ENCODE results near the gene ELF5.

The ELF5 gene

DNA sequence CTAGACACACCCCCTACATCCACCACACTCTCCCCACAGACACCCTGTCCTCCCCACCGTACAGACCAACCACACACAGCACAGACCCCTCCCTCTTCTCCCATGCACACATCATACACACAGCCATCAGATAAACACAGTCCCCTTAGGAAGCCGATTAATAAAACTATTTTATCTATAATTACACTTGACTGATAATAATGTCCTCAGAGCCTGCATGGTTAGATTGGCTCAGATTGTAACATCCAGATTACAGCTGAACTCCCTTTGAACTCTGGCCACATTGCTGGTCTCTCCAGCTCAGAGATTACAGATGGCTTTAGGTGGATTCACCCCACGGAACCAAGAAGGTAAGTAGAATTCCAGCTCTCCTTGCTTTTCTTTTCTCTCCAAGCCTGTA is 9.5 kb upstream of the ELF5 start:
- no peak for DNase-seq (ENCODE audit: extremely low read depth in 1 of 2, low read depth in 1 of 2)

DNA sequence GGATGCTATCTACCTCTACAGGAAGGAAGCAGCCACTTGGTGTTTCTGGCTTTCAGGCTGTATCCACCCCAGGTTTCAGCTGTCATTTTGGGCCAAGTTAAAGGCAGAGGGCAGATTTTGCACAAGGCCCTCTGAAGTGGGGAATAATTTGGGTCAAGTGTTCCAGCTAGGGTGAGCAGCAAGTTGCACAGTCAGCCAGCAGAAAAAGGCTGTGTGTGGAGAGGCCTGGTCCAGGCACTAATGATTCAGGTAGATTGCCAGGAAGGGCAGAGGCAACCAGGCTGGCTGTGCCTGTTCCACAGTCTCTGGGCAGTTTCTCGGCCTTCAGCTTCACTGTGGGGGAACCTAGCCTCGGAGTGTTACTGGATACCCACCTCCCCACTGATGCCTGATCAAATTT is 8.6 kb upstream of the ELF5 start:
- no peak for DNase-seq (ENCODE audit: extremely low read depth in 1 of 2, low read depth in 1 of 2)

DNA sequence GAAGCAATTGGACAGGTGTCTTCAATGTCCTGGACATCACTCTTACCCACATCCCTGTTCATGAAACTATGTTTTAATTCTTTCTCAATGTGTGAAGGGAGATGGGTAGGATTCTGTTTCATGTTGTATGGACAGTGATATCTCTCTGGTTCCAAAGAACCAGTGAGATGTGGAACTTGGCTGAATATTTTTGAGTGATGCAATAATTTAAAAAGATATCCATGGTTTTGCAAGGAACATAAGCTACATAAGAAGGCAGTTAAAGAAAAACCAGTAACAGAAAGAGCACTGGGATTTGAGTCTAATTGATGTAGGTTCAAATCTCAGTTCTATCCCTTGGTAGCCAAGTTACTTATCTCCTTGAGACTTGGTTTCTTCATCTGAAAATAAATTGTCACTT is 7.7 kb upstream of the ELF5 start:
- DNase-seq (ENCODE audit: extremely low read depth in 1 of 2, low read depth in 1 of 2) = no peak

- DNase-seq (ENCODE audit: extremely low read depth in 1 of 2, low read depth in 1 of 2) = no peak
Observed at GRCh38 chr11:34519595-34520235, 6.1 kb upstream of the ELF5 start.

- DNase-seq (ENCODE audit: extremely low read depth in 1 of 2, low read depth in 1 of 2) = no peak
Observed at GRCh38 chr11:34516247-34517040, 2.9 kb upstream of the ELF5 start.

DNA sequence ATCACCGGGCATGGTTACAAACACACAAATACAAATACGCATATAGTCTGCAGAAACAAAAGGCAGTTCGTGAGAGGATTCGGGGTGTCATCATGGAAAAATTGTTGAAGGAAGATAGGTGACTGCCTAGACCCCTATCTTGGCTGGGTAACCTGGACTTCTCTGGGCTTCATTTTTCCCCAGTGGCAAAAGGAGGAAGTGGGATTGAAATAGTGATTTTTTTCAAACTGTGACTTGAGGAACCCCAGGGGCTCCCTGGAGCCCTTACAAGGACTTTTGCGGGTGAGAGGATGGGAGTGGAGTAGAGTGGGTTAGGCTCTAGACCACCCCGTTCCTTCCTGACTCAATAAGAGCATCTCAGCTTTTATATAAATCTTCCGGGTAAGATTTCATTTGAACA is 1.0 kb upstream of the ELF5 start:
- DNase-seq (ENCODE audit: extremely low read depth in 1 of 2, low read depth in 1 of 2) = no peak

- peak in 1 of 2 donors; percentile 5 for DNase-seq (ENCODE audit: extremely low read depth in 1 of 2, low read depth in 1 of 2)
Observed at GRCh38 chr11:34512840-34513681, 533 bp downstream of the ELF5 start.

- no peak for DNase-seq (ENCODE audit: extremely low read depth in 1 of 2, low read depth in 1 of 2)
Observed at GRCh38 chr11:34510673-34511072, 2.9 kb downstream of the ELF5 start.

DNA sequence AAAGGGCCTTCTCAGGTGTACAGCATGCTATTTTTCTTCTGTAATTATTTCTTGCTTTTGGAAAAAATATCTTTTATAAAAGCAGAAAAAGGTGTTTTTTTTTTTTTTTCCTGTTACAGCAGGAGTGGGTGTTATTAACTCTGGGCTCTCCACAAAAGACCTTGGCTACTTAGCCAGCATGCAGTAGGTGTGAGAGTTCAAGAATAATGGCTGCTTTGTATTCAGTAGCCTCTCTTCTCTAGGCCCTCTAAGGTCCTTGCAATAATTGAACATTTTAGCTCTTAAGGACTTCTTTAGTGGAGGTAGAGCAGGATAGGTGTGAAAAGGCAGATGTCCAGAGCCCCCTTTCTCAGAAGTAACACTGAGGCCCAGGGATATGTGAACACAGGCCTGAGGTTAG is 3.4 kb downstream of the ELF5 start:
- DNase-seq (ENCODE audit: extremely low read depth in 1 of 2, low read depth in 1 of 2) = no peak

- no peak for DNase-seq (ENCODE audit: extremely low read depth in 1 of 2, low read depth in 1 of 2)
Observed at GRCh38 chr11:34509336-34509876, 4.2 kb downstream of the ELF5 start.

GRCh38 chr11:34508524-34508923 is 5.1 kb downstream of the ELF5 start:
- DNase-seq (ENCODE audit: extremely low read depth in 1 of 2, low read depth in 1 of 2) = no peak

- no peak for DNase-seq (ENCODE audit: extremely low read depth in 1 of 2, low read depth in 1 of 2)
Observed at GRCh38 chr11:34507610-34508009, 6.0 kb downstream of the ELF5 start.

- DNase-seq (ENCODE audit: extremely low read depth in 1 of 2, low read depth in 1 of 2) = no peak
Observed at GRCh38 chr11:34507156-34507555, 6.4 kb downstream of the ELF5 start.

DNA sequence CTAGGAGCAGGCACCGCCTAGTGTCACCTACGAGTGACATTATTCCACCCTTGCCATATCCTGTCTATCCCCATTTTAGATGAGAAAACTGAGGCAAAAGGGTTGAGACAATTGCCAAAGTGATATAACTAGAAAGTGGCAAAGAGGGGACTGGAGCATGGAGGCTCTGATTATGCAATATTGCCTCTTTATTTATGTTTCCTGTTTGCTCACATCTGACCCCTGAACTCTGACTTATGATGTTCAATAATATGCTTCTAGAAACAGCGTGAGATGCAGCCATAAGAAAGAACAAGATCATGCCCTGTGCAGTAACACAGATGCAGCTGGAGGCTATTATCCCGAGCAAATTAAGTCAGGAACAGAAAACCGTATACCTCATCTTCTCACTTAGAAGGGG is 7.7 kb downstream of the ELF5 start:
- DNase-seq (ENCODE audit: extremely low read depth in 1 of 2, low read depth in 1 of 2) = no peak

DNA sequence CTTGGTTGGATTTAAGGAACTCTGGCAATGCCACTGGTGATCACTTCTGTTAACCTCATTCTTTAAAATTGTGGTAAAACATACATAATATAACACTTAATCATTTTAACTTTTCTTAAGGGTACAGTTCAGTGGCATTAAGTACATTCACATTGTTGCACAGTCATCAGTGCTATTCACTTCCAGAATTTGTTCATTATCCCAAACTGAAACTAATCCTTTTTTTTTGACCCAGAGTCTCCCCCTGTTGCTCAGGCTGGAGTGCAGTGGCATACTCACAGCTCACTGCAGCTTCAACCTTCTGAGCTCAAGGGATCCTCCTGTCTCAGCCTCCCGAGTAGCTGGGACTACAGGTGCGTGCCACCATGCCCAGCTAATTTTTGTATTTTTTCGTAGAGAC is 10.6 kb downstream of the ELF5 start:
- no peak for DNase-seq (ENCODE audit: extremely low read depth in 1 of 2, low read depth in 1 of 2)

GRCh38 chr11:34501949-34502348 is 11.6 kb downstream of the ELF5 start:
- DNase-seq (ENCODE audit: extremely low read depth in 1 of 2, low read depth in 1 of 2) = no peak

- DNase-seq (ENCODE audit: extremely low read depth in 1 of 2, low read depth in 1 of 2) = no peak
Observed at GRCh38 chr11:34501500-34501899, 12.1 kb downstream of the ELF5 start.

DNA sequence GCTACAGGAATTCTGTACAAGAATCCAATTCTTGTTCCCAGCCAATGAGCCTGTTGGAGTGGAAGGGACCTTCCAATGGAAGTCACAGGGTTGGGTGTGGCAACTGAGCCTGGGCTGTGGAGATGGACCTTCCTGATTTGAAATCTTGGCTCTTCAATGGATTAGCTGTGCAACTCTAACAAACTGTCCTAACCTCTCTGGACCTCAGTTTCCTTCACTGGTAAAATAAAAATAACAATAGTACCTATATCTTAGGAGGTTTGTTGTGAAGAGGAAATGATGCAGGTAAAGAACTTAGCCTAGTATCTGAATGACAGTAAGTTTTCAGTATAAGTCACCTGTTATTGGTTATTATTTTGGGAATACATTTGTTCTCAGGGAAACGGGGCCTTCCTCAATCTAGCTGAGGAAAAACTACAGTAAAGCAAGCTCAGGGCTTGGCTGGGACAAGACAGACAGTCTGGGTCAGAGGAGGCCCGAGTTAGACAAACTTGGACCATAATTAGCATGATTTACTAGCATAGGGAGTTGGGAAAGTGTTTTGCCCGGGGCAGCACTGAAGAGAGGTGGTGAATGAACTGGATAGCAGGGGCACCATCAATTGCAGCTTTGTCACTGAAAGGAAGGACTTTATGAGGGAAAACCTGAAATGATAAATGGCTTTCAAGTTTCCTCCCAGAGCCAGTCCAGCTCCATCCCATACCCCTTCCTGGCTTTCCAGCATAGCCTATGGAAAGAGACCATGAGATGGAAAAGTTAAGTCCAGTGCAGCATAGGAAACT is 13.7 kb downstream of the ELF5 start:
- DNase-seq (ENCODE audit: extremely low read depth in 1 of 2, low read depth in 1 of 2) = no peak

DNA sequence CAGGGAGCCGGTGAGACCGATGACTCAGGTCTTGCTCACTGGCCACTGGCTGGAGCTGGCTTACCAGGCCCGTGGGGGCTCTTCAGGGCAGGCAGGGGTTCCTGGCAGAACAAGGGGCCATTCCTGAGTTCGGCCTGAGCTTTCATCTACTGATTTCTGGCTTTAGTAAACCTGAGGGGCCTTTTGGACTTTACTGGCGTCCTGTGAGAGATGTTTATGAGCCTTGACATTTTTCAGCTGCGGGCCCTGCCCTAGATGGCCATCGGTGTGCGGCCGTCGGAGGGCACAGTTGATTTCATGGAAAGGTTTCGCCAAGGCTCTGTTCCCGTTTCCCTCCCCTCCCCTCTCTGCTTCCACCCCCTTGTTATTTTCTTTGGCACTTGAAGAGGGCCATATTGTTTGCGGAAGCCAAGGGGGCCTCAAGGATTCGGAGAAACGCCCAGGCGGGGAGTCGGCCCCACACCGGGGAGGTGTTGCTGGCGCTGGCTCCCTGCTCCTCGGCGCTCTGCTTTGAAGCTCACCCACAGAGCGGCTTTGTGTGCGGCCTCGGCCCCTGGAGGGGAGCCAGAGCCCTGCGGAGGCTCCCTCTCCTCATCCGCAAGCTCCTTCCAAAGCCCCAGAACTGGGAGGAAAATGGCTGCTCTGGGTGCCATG is 17.7 kb downstream of the ELF5 start:
- DNase-seq (ENCODE audit: extremely low read depth in 1 of 2, low read depth in 1 of 2) = no peak

GRCh38 chr11:34495239-34495723 is 18.3 kb downstream of the ELF5 start:
- DNase-seq (ENCODE audit: extremely low read depth in 1 of 2, low read depth in 1 of 2) = no peak
